Epidermal melanocyte (primary cell): Measurements from ENCODE around the gene FAM53B.

Experiments used
- DNase-seq: peaks from one replicate; pipeline ENCODE4 v3.0.0; 2011; ENCODE audit warnings: low spot score; ENCODE audit not compliant: insufficient read length

FAM53B gene

GRCh38 chr10:124587811-124588211, 156.4 kb downstream of the FAM53B start:
- DNase-seq = peak; percentile 8

- no peak for DNase-seq
Observed at GRCh38 chr10:124586142-124586541, 158.0 kb downstream of the FAM53B start.

- DNase-seq = peak; percentile 11
Observed at GRCh38 chr10:124579011-124579399, 165.2 kb downstream of the FAM53B start.

GRCh38 chr10:124578231-124579010, 165.8 kb downstream of the FAM53B start:
- peak; percentile 7 for DNase-seq

- DNase-seq = no peak
Observed at GRCh38 chr10:124577651-124578050, 166.5 kb downstream of the FAM53B start.

- DNase-seq = no peak
Observed at GRCh38 chr10:124576526-124577420, 167.4 kb downstream of the FAM53B start.

- DNase-seq = no peak
Observed at GRCh38 chr10:124575107-124576035, 168.8 kb downstream of the FAM53B start.

- peak; percentile 12 for DNase-seq
Observed at GRCh38 chr10:124574456-124575070, 169.6 kb downstream of the FAM53B start.

- DNase-seq = no peak
Observed at GRCh38 chr10:124573726-124574455, 170.3 kb downstream of the FAM53B start.

GRCh38 chr10:124572751-124573150, 171.4 kb downstream of the FAM53B start:
- peak; percentile 8 for DNase-seq

- no peak for DNase-seq
Observed at GRCh38 chr10:124570646-124571045, 173.5 kb downstream of the FAM53B start.

- DNase-seq = peak; percentile 11
Observed at GRCh38 chr10:124569623-124570470, 174.3 kb downstream of the FAM53B start.
